NCI-H187 (cell line): ENCODE results near the gene WFDC2.

ENCODE experiments used
- DNase-seq, 2 experiments: peaks; one replicate each; lab custom pipeline; 2025; lab: John Stamatoyannopoulos, UW

WFDC2 gene, protein sequence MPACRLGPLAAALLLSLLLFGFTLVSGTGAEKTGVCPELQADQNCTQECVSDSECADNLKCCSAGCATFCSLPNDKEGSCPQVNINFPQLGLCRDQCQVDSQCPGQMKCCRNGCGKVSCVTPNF

DNA sequence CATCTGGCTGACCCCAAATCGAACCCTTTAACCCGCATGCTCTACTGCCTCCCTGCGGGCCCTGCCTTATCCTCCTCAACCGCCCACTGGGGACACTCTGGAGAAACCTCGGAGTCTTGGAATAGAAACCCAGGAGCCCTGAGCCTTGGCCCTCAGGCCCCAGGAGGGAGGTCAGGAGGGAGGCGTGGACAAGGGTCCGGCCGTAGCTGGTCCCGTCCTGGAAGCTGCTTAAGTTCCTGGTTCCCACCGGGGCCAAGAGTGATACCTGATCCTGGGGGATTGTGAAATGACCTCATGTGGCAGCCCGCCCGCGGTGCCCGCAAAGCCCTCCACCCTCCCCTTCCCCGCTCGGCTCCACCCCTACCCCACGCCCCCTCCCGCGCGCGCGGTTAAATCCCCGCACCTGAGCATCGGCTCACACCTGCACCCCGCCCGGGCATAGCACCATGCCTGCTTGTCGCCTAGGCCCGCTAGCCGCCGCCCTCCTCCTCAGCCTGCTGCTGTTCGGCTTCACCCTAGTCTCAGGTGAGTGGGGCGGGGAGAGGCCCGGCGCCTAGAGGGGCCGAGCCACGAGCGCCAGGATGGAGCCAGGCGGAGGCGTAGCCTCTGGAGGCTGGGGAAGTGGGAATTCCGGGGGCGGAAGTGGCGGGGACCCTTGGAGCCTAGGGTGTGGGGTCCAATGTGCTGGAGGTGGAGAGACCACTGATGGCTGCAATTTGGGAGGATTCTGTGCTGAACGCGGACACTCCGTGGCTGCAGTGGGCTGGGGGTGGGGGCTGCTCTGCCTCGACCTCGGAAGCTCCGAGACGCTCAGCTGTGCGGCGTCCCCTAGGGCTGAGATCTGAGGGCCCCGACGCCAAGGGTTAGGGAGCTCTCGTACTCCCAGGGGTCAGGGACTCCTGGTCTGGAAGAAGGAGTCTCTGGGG, at the start of gene WFDC2:
TSS of gene WFDC2 (plus strand) at position 418 of the 926 bp plus-strand sequence. CDS start at position 447, 29 bp downstream.
- no peak for DNase-seq

DNA sequence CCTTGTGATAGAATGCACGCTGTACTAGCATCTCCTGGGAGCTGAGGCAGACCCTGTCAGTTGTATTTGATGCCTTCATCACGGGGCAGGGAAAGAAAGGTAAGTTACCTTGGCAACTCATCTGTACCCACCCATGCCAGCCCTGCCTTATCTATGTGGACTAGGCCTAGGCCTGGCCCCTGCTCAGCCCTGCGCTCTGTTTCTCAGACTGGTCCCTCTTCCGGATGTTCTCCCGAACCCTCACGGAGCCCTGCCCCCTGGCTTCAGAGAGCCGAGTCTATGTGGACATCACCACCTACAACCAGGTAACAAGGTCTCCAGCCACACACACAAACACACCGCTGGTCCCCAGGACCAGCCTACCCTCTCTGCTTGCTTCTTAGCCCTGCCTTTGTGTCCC, 49.4 kb upstream of the WFDC2 start:
- DNase-seq: no peak

DNA sequence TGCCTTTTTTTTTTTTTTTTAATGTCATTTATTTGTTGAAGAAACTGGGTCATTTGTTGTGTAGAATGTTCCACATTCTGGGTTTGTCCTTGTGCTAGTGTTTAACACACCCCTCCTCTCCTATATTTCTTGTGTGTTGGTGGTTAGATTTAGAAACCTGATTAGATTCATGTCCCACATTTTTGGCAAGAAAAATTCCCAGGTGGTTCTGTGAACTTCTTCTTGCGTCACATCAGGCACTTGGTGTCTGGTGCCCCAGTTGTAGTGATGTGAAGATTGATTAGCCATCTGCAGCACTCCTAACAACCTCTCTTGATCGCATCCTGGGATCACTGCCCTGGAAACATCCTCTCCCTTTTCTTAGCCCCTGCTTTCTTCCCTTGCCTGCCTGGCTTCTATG, 45.9 kb upstream of the WFDC2 start:
- no peak for DNase-seq

DNA sequence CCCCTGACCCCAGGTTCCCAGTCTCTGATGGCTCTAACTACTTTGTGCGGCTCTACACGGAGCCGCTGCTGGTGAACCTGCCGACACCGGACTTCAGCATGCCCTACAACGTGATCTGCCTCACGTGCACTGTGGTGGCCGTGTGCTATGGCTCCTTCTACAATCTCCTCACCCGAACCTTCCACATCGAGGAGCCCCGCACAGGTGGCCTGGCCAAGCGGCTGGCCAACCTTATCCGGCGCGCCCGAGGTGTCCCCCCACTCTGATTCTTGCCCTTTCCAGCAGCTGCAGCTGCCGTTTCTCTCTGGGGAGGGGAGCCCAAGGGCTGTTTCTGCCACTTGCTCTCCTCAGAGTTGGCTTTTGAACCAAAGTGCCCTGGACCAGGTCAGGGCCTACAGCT, 44.0 kb upstream of the WFDC2 start:
- no peak for DNase-seq

DNA sequence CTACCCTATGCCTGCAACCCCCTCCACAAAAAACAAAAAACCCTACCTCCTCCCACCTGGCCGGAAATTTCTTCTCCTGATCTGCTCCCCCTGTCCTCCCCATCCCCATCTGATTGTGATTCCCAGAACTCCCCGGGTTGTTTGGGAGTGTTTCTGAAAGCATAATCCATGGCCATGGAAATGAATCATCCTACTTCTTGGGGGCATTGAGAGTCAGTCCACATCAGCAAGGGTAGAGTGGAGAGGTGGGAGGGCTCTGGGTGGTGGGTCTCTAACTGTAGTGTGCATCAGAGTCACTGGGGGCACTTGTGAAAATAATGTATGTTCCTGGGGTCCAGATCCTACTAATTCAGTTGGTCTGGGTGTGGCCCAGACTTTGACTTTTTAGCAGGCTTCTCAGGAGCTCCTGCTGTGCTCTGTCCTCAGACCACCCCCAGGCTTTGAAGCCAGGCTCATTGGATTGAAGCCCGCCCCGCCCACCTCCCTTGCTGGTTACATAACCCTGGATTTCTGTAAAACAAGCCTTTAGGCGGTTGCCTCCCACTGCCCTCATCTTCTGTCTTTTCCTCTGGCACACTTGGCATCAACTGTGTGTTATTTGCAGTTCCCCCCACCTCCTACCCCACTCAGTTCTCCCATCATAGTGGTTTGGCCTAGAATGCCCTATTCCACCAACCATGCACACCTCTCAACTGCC, 43.1 kb upstream of the WFDC2 start:
- DNase-seq: no peak

DNA sequence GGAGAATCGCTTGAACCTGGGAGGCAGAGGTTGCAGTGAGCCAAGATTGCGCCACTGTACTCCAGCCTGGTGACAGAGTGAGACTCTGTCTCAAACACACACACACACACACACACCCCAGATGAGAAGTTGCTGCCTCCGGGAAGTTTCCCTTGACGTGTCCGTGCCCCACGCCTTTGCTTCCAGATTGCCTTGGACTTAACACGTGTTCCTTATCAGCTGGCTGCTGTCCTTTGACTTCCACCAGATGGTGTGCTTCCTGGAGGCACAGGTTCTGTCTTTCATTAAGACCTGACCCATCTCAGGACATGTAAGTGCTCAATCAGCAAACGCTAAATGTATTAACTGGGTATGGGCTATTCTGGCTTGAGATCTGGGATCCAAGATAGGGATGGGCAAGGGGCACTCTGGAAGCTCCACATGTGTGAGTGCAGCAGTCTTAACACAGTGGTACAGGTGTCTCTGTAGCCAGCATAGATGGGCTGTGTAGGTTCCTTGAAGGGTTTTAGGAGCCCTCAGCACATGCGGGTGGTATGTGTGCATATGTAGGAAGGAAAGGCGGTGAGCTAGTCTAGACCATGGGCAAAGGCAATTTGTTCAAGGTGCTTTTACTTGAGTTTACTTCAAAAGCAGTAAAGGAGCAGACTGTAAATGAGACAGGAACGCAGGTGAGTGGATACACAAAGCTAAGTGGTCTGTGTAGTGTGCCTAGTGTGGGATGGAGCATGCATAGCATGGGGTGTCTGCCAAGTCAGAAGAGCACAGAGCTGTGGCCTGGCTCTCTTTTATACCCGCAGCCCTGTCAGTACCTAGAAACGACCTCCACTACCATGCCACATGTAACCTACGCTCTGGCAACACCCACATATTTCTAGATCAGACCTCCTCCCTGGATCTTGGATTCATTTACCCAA, 42.1 kb upstream of the WFDC2 start:
- DNase-seq: no peak

DNA sequence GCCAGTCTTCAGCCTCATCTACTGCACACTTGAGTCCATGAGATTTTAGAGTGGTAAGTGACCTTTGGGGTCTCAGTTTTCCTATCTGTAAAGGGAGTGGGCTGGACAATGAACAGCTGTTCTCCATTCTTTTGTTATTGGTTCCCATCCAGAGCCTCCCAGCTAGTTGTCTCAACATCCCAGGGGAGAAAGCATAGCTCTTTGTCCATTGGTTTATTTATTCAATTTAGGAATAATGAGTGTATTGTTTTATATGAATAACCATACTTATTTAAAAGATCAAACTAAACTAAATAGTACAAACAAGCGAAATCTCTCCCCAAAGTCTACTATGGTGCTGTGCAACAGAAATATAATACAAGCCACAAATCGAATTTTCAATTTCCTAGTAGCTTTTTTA, 39.9 kb upstream of the WFDC2 start:
- DNase-seq: no peak

DNA sequence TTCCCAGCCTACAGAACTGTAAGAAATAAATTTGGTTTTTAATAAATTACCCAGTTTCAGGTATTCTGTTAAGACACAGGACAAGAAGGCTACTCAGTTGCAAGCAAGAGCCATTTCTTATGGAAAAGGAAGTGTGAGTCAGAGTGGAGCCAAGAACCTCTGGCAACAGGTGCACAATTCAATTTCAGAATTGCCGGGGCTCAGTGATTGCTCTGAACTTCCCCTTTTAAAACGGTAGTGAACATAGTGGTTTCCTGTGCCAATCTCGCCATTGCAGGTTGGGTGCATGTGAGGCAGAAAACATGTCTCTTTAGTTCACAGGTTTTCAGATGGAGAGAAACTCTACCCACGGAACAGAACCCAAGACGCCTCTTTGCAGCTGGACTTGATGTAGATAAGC, 37.3 kb upstream of the WFDC2 start:
- DNase-seq: no peak

DNA sequence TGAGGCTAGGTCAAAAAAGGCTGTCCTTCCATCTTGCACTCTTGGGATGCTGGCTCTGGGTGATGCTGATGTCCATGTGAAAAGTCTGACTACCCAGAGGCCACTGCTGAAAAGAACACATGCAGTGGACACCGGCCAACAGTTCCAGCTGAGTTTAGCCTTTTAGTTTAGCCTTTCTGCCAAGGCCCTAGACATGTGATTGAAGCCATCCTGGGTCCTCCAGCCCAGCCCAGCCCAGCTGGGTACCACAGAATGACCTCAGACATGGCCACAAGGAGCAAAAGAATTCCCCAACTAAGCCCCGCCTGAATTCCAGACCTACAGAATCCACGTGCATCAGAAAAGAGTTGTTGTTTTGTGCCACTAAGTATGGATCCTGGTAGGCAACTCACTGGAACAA, 36.2 kb upstream of the WFDC2 start:
- no peak for DNase-seq

DNA sequence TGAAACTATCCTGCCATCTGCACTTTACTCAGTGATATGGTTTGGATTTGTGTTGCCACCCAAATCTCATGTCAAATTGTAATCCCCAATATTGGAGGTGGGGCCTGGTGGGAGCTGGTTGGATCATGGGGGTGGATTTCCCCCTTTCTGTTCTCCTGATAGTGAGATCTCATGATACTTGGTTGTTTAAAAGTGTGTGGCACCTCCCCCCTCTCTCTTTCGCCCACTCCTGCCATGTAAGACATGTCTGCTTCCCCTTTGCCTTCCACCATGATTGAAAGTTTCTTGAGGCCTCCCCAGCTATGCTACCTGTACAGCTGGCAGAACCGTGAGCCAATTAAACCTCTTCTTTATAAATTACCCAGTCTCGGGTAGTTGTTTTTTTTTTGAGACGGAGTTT, 35.6 kb upstream of the WFDC2 start:
- no peak for DNase-seq

DNA sequence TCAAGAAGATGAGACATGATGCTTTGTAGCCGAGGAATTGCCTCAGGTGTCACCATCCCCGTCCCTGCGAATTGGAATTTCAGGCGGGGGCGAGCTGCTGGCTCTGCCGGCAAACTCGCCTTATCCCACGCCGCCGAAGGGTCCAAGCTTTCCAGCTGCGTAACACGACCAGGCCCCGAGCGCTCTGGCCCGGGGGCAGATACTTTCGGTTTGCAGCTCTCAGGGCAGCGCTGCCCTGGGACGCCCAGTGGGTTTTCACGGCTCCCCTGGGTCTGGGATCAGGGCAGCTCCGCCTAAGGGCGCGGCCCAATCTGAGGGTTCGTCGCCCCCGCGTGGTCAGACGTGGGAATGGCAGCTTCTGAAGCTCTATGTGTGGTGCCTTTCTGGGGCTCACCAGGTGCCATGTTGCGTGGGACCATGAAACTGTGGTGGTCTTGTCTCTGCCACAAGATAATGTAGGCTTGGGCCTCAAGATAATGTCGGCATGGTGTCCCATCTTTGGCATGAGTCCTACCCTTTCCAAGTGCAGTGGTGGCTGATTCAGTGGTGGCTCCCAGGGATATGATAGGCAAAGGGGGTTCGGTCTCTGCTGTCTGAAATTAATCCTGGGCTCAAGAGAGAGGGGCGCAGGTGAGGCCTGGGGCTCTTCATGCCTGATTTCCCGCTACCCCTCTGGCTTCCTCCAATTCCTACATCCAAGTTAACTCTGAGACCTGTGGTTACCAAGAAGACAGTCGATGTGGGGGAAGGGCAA, 32.6 kb upstream of the WFDC2 start:
- DNase-seq: peak; percentile 63 to 66

DNA sequence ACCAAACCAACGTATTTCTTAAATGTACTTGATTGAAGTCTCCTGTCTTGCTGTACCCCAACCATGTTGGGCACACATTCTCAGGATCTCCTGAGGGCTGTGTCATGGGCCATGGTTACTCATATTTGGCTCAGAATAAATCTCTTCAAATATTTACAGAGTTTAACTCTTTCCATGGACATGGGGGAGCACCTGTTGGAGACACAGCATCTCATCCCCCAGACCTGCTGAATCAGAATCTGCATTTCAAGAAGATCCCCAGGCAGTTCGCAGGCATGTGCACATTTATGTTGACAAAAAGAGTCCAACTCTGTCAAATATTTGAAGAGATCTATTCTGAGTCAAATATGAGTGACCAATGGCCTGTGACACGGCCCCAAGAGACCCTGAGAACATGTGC, 29.1 kb upstream of the WFDC2 start:
- no peak for DNase-seq

DNA sequence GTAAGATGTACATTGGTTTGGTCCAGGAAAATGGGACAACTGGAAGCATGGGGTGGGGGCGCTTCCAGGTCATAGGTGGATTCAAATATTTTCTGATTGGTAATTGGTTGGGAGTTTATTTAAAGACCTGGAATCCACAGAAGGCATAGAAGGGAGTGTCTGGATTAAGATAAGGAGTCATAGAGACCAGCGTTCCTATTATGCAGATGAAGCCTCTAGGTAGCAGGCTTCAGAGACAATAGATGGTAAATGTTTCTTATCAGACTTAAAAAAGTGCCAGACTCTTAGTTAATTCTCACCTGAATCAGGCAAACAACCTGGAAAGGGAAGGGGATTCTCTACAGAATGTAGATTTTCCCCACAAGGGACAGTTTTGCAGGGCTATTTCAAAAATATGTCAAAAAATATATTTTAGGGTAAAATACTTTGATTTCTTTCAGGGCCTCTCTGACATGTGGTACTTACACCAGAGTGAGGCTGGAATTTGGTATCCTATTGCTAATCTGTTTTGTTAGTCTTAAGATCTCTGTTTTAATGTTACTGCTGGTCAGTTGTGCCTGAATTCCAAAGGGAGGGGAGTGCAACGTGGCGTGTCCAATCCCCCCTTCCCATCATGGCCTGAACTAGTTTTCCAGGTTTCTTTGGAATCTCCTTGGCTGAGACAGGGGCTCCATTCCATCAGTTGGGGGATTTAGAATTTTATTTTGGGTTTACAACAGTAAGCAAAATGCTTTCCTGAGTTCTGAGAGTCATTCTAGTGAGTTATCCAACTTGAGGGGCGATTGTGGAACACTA, 28.5 kb upstream of the WFDC2 start:
- DNase-seq: no peak

DNA sequence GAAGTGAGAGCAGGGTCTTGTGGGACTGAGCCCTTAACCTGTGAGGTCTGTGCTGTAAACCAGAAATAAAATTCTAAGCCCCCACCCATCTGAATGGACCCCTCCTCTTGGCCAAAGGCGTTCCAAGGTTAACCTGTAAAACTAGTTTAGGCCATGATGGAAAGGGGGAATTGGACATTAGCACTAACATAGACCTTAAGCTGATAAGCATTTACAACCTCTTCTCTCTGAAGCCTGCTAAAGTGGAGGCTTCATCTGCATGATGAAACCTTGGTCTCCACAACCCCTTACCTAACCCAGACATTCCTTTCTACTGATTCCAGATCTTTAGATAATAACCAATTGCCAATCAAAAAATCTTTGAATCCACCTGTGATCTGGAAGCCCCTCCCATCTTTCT, 27.8 kb upstream of the WFDC2 start:
- no peak for DNase-seq

DNA sequence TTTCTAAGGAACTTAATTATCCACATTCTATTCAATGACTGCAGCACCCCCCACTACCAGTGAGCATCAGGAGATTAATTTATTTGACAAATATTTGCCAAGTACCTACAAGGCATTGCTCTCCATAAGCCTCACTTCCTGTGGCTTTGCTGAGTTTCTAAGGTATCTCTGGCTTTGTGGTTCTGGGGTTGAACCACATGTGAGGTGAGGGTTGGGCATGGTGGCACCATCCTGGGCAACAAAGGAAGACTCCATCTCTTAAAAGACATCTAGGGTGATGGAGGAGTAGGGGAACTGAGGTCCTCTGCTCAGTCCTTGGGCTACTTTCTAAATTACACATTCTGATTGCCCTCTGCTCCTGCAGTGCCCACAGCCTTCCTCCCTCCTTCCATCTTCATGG, 25.5 kb upstream of the WFDC2 start:
- no peak for DNase-seq

DNA sequence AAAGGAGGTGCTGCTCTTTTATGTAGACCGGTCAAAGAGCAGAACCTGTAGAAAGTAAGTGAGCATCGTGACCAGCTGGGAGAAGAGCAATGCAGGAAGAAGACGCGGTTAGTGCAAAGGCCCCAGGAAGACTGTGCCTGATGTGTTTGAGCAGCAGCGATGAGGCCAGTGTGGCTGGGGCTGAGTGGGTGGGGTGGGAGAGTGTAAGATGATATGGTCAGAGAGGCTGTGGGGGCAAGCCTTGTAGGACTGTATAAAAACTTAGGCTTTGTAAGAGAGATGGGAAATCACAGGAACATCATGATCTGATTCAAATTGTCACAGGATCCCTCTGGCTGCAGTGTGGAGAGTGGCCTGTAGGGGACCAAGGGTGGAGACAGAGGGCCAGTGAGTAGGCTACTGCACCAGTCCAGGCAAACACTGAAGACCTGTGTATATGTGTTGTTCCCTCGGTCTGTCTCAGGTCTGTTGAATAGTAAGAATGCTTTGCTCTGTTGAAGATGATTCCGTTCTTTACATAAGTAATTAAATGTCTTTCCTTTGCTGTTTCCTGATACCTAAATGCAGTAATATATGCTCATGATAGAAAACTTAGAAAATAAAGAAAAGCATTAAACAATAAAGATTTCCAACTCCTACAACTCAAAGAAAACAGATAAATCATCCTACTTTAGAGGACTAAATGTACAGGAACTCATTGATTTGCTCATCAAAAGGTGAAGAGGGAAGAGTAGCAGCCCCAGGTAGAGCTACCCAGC, 23.6 kb upstream of the WFDC2 start:
- no peak for DNase-seq

DNA sequence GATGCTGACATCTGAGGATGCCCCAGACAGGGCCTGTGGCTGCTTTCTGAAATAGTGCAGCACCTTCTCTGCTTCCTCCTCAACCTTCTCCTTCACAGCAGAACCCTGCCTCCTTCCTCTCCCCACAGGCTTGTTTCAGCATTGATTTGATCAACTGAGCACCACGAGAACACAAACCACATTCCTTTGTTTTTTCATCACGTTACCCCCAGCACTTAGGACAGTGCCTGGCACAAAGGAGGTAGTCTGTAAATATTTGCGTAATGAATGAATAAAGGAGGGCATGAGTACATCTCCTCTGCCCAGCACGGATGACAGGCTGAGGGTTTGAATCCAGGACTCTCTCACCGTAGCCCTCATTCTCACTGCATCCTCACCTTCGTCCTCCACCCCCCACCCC, 21.3 kb upstream of the WFDC2 start:
- no peak for DNase-seq

DNA sequence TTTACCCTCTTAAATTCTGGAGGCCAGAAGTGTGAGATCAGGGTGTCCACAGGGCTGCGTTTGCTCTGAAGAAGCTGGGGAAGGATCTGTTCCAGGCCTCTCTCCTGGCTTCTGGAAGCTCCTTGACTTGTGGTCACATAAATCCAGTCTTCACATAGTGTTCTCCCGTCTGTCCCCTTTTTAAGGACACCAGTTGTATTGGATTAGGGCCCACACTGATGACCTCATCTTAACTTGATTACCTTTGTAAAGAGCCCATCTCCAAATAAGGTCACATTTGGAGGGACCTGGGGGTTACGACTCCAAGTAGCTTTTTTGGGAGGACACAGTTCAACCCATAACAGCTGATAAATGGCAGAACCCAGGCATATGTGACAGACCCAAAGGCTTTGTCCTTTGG, 20.0 kb upstream of the WFDC2 start:
- DNase-seq: no peak

DNA sequence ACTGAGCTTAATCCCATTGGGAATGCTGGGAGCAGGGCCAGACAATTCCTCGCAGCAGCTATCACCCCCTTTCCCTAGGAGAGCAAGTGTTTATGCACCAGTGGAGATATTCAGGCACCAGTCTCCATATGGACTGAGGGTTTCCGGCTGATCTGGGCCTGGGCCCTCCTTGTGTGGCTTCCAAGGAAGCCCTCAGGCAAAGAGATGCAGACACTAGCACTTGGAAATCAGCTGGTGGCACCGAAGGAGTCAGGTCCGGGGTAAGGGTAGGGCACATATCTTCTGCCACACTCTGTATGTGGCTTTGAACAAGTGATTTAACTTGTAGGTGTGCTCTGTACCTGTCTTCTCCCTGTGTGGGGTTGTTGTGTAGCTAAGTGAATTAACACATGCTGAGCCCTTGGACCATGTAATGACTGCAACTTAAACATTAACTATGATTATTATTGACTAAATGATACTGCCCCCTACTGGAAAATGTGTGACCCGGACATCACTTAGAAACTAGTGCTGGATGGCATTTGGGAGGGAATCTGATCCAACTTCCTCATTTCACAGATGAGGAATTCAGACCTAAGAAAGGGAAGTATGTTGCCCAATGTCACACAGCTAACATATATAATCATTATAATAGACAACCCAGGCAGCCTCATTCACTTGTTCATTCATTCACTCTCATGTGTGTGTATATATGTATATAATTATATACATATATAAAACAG, 19.3 kb upstream of the WFDC2 start:
- DNase-seq: no peak
